Esophagus squamous epithelium (tissue), 4 donors: Measurements from ENCODE around the gene UBTD1.

ENCODE experiments used
- POLR2A ChIP-seq, 4 donors: fragments of 450-650 bp; IDR thresholded peaks; one replicate each; pipeline ENCODE4 v1.6.1; 2017; ENCODE audit warnings: antibody characterized with exemption in 4 of 4, mild to moderate bottlenecking in 4 of 4, moderate library complexity in 3 of 4
- TF ChIP-seq, protein P1 (sequence below), 6 experiments: fragments of 450-650 bp in 4 of 6; fragments of 200-600 bp in 2 of 6; sonication (generic) in 2 of 6; IDR thresholded peaks; one replicate each; pipeline ENCODE4 v1.5.1; 2016 to 2019; ENCODE audit warnings: antibody characterized with exemption in 6 of 6, mild to moderate bottlenecking in 4 of 6, moderate library complexity in 4 of 6

DNA sequence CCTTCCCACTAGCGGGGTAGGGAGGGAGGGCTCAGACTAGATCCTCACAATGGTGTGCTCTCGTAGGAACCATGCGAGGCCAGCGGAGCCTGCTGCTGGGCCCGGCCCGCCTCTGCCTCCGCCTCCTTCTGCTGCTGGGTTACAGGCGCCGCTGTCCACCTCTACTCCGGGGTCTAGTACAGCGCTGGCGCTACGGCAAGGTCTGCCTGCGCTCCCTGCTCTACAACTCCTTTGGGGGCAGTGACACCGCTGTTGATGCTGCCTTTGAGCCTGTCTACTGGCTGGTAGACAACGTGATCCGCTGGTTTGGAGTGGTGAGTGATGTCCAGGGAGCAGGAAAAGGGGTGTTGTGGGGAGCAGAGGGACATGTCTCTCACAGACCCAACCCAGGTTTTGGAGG lies 47.1 kb upstream of the UBTD1 start:
- TF ChIP-seq, protein P1, sequence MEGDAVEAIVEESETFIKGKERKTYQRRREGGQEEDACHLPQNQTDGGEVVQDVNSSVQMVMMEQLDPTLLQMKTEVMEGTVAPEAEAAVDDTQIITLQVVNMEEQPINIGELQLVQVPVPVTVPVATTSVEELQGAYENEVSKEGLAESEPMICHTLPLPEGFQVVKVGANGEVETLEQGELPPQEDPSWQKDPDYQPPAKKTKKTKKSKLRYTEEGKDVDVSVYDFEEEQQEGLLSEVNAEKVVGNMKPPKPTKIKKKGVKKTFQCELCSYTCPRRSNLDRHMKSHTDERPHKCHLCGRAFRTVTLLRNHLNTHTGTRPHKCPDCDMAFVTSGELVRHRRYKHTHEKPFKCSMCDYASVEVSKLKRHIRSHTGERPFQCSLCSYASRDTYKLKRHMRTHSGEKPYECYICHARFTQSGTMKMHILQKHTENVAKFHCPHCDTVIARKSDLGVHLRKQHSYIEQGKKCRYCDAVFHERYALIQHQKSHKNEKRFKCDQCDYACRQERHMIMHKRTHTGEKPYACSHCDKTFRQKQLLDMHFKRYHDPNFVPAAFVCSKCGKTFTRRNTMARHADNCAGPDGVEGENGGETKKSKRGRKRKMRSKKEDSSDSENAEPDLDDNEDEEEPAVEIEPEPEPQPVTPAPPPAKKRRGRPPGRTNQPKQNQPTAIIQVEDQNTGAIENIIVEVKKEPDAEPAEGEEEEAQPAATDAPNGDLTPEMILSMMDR (IDR thresholded peaks at IDR 0.05): no peak
- no peak for TF ChIP-seq POLR2A (IDR thresholded peaks at IDR 0.05)
